Midbrain (tissue), 1 donor: ENCODE measurements around the gene GRB10.
"Not testable (repeated sequence)": the region's sequence is repeated elsewhere in the genome, so short reads cannot be mapped to it uniquely, and the experiment has no call there.

Experiments used
- DNase-seq: peaks from one replicate; lab custom pipeline; 2025; lab: John Stamatoyannopoulos, UW

The GRB10 gene

DNA sequence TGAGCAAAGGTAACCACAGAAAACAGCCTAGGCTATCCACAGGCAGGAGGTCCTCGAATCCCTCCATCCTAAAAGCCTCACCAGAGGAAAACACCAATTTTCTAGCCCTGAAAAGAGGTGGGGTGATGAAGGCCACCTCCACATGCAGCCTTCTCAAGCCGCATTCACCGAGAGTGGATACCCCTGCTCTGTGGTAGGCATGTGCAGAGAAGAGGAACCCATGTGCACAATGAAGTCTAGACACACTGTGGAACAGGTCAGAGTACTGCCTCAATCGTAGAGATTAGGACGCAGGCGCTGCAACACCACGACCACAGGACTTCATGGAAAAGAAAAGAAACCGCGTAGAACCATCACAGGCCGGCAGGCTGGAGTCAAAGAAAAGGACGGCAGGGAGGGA is 38.8 kb downstream of the GRB10 start:
- no peak for DNase-seq

GRCh38 chr7:50743016-50743415 is 39.7 kb downstream of the GRB10 start:
- DNase-seq = no peak

GRCh38 chr7:50742401-50742800 is 40.3 kb downstream of the GRB10 start:
- no peak for DNase-seq

DNA sequence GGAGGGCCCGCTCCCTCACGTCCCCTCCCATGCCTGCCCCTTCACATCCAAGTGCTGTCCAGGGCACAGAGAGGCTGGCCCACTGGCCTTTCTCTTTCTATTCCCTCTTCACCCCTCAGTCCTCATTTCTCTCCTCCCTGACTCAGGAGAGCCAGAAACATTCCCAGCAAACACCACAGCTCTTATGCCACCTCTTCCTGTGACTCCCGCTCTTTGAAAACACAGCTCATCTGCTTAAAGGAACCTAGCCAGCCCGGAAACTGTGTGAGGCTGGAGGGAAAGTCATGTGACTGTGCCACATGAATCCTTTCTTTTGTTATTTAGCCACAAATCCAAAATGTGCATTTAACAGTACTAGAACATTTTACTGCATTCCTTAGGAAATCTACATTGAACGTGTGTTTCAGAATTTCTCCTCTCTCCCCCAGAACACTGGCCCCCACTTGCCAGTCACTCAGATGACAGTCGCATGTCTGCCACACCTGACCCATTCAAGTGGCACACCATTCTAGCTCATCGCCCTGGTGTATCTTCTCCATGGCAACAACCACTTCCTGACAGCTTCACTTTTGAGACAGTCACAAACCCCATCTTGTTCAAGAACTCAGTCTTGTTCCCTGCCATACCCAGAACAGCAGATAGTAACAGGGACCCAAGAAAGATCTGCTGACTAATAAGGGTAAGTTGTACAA is 42.8 kb downstream of the GRB10 start:
- peak; percentile 11 for DNase-seq

DNA sequence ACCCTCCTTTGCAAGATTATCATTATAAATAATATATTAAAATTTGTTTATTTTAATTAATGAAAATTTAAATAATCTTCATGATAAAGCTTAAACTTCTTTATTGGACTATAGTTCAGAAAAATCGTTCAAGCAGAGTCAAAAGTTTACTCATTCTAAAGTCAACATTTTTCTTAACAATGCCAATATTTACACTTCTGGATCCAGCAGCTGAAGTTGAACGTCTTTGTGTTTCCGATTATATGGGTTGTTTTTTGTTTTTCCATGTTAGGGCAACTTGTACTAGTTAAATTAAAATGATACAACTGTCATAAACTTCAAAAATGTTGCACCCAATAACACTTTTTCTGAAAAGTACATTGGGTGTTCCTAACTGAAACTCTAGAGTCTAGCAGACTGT is 43.8 kb downstream of the GRB10 start:
- no peak for DNase-seq

DNA sequence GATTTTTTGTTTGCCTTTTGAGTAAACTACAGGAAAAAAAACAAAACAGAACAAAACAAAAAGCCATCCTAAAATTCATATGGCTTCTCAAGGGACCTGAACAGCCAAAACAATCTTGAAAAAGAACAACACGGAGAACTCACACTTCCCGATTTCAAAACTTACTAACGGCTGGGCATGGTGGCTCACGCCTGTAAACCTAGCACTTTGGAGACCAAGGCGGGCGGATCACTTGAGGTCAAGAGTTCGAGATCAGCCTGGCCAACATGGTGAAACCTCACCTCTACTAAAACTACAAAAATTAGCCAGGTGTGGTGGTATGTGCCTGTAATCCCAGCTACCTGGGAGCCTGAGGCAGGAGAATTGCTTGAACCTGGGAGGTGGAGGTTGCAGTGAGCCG is 46.9 kb downstream of the GRB10 start:
- DNase-seq = not testable (repeated sequence)

DNA sequence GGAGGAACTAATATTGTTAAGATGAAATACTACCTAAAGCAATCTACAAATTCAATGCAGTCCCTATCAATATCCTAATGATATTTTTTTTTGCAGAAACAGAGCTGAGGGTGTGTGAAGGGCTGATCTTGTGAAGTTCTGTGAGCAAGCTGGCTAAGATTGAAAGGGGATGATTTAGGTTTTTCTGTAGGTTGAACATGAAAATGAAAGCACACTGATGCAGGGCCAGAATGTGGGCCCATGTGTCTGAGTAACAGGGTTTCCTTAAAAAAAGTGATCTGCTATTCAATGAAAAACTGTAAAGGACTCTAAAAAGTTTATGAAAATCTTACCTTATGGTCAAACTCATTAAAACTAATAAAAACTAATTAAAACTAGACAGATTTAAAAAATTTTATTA is 47.4 kb downstream of the GRB10 start:
- no peak for DNase-seq

DNA sequence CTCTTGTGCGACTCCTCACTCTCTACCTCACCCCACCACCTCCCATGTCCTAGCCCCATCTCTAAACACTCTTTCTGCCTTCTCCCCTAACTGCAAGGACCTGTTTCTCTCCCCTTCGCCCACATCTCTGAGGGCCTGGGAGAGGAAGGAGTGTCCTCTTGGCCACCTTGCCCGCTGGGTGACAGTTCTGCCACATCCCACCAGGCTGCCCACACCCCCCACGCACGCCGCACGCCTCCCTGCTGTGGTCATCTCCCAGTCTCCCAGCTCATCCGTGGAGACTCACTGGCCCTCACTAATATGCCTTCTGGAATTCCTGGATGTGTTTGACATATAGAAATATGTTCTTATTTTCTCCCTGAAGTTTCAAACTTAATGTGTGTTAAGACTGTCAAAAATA is 48.5 kb downstream of the GRB10 start:
- DNase-seq = no peak

DNA sequence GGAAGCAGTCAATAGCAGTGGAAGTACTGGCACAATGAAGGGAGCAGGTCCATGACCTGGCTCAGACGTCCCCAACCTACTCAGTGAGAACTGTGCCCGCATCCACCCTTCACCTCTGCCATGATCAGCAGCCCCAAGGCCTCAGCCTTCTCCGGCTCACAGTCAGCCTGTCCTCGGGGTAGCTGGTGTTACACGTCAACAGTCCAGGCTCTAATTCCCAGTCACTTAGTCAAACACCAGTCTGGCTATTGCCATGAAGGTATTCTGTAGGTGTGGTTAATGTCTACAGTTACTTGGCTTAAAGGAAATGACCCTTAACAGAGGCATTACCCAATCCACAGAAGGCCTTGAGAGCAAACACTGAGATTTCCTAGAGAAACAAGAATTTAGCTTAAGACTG is 49.1 kb downstream of the GRB10 start:
- DNase-seq = no peak

DNA sequence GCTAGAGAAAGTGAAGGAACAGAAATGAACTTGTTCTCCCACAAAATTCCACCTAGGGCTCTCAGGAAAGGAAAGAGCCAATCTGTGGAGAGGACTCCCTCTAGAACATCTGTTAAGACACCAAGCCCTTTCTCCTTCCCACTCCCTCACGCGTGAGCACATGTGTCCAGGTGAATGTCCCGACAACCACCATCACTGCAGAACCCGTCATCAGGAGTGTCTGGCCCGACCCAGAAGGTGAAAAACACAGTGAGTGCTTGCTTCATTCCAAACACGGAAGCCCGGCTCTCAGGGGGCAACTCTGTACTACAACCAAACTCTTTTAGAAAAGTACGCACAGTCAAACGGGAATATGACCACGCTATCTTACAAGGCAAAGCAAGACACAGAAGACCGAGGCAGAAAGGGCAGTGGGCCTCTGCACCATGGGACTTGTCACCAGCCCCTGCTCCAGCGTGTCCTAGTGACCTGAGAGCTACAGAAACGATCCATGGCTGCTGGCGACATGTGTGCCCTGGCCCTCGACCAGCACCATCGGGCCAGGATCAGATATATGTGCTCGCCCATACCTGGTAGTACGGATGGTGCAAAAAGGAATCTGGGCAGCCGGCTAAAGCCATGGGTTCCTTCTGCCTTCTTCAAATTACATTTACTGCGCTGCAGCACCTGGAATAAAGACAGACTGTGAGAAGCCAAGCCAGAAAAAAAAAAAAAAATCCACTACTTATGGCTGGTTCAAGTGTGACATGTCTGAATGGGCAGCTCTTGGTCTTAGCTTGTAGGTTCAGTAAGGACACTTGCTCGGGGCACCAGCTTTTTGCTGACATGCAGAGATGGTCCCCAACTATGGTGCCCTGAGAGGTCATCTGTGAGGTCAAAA is 50.8 kb downstream of the GRB10 start:
- DNase-seq = no peak

GRCh38 chr7:50730446-50731400 is 52.0 kb downstream of the GRB10 start:
- no peak for DNase-seq

DNA sequence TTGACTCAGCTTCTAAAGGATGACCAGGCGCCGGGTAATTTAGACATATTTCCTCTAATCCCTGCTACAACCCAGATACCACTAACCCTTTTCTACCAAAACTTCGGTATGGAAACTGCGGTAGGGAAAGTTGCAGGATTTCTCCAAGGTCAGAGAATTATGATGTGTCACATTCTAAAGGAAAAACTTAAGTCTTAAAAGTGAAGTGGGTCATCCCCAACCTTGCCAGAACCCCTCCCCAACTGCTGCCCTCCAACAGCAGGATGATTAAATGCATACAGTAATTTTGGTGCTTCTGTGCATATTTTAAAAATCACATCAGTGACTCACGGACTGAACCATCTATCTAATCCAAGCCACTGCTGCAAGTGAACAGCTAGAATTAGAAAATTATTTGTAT is 52.7 kb downstream of the GRB10 start:
- no peak for DNase-seq

DNA sequence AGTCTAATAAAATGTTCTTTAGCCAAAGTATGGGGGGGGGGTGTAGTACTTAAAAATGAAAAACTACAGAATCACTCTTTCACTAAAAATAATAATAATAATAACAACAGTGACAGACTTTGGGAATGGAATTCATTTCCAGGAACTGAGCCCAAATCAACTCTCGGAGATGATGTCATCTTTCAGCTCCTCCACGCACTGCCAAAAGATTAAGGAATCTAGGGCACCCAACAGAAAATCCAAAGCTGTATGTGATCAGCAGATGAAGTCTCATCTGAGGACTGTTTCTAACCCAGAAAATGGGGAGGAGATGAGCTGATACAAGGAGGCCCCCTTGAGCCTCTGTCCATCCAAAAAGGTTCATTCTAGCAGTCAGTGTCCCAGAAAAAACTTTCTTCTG is 54.5 kb downstream of the GRB10 start:
- no peak for DNase-seq

- no peak for DNase-seq
These were observed 55.0 kb downstream of the GRB10 start for GRCh38 chr7:50727711-50728110.

GRCh38 chr7:50727072-50727471 is 55.6 kb downstream of the GRB10 start:
- DNase-seq = no peak

GRCh38 chr7:50725774-50726173 is 56.9 kb downstream of the GRB10 start:
- no peak for DNase-seq

GRCh38 chr7:50724526-50725520 is 57.9 kb downstream of the GRB10 start:
- no peak for DNase-seq

DNA sequence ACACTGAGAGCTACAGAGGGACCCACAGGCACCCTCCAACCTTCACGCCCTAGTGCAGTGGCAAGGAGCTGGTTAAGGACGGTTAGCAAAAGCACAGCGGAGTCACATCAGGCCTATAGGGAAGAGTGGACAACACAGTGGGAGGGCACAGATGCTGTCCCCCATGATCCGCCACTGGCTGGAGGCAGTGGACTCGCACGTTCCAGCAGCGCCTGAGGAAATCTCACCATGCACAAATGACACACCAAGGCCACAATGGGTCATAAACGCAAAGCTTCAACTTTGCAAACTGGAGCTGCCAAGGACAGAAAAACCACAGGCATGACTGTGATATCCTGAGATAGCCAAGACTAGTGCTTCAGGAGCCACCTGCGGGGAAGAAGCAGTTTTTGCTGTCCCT is 58.8 kb downstream of the GRB10 start:
- DNase-seq = no peak

GRCh38 chr7:50723173-50723572 is 59.5 kb downstream of the GRB10 start:
- no peak for DNase-seq

GRCh38 chr7:50721661-50722259 is 60.9 kb downstream of the GRB10 start:
- DNase-seq = no peak

GRCh38 chr7:50721160-50721559 is 61.5 kb downstream of the GRB10 start:
- no peak for DNase-seq
